ENCODE results near the gene SGF29. TPM values are rescaled to one million over a fixed set of nuclear protein-coding genes. Genes with fewer than 3 reads are reported as not detected.
"Not testable (repeated sequence)": the region's sequence is repeated elsewhere in the genome, so short reads cannot be mapped to it uniquely, and the experiment has no call there.

SGF29 gene
- total RNA-seq, 1 donor: 18.4 TPM

DNA sequence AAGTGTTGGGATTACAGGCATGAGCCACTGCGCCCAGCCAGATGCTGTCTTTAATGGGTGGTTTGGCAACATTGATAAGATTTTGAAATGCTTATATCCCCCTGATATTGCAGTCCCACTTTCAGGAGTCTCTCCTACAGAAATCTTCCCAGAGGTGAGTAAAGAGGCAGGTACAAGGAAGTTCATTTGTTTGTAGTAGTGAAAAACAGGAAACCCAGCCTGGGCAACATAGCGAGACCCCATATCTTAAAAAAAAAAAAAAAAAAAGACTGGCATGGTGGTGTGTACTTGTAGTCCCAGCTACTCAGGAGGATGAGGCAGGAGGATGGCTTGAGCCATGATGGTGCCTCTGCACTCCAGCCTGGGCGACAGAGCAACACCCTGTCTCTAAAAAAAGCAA lies 8.7 kb upstream of the SGF29 start:
- Histone ChIP-seq H3K9me3 (ENCODE audit: low read depth, low read length) (no peaks in the 10 kb centered on the region), H3K4me3 (ENCODE audit: low read length) (no peak overlapping the region), H3K4me1 (ENCODE audit: insufficient read depth, low read length) (peaks cover 20% of the 10 kb centered on the region), H3K27me3 (ENCODE audit: insufficient read depth, low read length) (no peaks in the 10 kb centered on the region)

DNA sequence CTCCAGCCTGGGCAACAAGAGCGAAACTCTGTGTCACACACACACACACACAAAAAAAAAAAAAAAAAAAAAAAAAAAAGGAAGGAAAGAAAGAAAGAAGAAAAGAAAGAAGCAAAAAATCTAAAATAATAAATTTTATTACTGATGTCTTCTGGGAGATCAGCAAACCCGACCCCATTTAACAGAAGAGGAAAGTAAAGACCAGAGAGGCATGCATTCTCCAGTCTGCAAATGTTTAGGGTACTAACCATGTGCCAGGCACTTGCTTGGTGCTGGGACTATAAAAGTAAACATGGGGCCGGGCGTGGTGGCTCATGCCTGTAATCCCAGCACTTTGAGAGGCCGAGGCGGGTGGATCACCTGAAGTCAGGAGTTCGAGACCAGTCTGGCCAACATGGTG lies 7.8 kb upstream of the SGF29 start:
- peaks cover 20% of the 10 kb centered on the region for H3K4me1 ChIP-seq (ENCODE audit: insufficient read depth, low read length)
- H3K27me3 ChIP-seq (ENCODE audit: insufficient read depth, low read length); H3K9me3 ChIP-seq (ENCODE audit: low read depth, low read length); H3K4me3 ChIP-seq (ENCODE audit: low read length): not testable (repeated sequence)

DNA sequence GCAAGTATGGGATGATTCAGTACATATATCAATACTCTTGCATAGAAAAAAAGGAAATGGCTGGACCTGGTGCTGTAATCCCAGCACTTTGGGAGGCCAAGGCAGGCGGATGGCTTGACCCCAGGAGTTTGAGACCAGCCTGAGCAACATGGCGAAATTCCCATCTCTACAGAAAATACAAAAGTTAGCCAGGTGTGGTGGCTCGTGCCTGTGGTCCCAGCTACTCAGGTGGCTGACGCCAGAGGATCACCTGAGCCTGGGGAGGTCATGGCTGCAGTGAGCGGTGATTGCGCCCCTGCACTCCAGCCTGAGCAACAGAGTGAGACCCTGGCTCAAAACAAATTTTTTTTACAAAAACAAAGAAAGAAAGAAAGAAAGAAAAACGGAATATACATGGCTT lies 7.1 kb upstream of the SGF29 start:
- Histone ChIP-seq H3K4me3 (ENCODE audit: low read length) (no peak overlapping the region), H3K4me1 (ENCODE audit: insufficient read depth, low read length) (peaks cover 20% of the 10 kb centered on the region), H3K27me3 (ENCODE audit: insufficient read depth, low read length) (no peaks in the 10 kb centered on the region), H3K9me3 (ENCODE audit: low read depth, low read length) (no peaks in the 10 kb centered on the region)

DNA sequence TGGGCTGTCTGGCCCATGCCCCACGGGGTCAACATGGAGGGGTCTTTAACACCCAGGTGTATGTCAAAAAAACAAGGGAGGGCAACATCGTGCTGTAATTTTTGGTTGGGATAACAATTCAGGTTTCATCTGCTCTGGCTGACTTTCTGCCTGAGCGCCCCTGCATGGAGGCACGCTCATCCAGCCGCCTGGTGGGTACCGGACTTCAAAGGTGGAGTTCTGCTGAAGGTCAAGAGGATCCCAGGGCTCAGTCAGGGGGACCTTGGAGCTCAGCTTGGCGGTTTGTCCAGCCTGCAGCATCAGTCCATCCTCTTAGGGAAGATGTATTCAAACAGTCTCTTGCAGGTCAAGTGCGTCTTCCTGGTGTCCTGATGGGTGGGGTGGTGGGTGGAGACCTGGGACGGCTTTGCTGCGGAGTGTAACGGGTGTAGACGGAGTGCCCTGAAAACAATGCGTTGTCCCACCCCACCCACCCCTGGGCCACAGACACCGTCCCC lies 5.4 kb upstream of the SGF29 start:
- Histone ChIP-seq H3K9me3 (ENCODE audit: low read depth, low read length) (no peaks in the 10 kb centered on the region), H3K4me3 (ENCODE audit: low read length) (no peak overlapping the region), H3K4me1 (ENCODE audit: insufficient read depth, low read length) (peaks cover 14% of the 10 kb centered on the region), H3K27me3 (ENCODE audit: insufficient read depth, low read length) (no peaks in the 10 kb centered on the region)

DNA sequence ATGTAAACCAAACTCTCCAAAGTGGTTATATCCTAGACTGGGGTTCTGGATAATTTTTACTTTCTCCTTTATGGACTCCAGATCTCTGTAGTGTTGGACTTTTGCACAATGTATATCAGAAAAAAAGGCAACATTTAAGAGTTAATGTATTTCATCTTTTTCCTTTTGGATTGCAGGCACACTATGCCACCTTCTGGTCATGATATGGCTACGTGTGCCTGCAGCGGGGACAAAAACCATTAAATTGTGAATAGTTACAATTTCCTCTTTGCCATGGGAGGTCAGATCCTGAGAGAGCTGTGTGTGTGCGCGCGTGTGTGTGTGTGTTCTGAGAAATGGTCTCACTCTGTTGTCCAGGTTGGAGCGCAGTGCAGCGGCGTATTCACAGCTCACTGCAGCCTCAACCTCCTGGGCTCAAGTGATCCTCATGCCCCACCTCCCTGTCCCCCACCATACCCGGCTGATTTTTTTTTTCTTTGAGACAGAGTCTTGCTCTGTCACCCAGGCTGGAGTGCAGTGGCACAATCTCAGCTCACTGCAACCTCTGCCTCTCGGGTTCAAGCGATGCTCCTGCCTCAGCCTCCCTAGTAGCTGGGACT lies 4.3 kb upstream of the SGF29 start:
- H3K27me3 ChIP-seq (ENCODE audit: insufficient read depth, low read length): no peaks in the 10 kb centered on the region
- H3K9me3 ChIP-seq (ENCODE audit: low read depth, low read length): no peaks in the 10 kb centered on the region
- peaks cover 12% of the 10 kb centered on the region for H3K4me1 ChIP-seq (ENCODE audit: insufficient read depth, low read length)
- H3K4me3 ChIP-seq (ENCODE audit: low read length): no peak overlapping the region

DNA sequence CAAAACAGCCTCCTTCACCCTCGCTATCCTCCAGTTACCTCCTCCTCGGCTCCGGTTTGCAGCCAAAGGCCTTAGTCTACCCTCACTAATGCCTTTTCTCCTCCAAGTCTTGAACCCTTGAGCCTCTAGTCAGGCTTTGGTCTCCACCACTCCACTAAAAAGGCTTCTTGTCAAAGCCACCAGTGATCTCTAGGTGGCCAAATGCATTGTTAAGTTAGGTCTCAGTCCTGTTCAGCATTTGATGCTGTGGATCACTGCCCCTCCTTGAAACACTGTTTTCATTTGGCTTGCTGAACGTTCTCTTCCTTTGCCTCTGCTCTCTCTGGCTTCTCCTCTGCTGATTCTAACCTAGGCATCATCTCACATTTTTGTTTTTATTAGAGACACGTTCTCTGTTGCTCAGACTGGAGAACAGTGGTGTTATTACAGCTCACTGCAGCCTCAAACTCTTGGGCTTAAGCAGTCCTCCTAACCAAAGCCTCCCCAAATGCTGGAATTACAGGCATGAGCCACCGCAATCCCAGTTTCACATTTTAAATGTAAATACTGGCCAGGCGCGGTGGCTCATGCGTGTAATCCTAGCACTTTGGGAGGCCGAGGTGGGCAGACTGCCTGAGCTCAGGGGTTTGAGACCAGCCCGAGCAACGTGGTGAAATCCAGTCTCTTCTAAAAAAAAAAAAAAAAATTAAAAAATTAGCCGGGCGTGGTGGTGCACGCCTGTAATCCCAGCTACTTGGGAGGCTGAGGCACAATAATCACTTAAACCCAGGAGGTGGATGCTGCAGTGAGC lies 1.1 kb downstream of the SGF29 start:
- H3K9me3 ChIP-seq (ENCODE audit: low read depth, low read length): no peaks in the 10 kb centered on the region
- no peaks in the 10 kb centered on the region for H3K27me3 ChIP-seq (ENCODE audit: insufficient read depth, low read length)
- peaks cover 29% of the 10 kb centered on the region for H3K4me1 ChIP-seq (ENCODE audit: insufficient read depth, low read length)
- peak overlapping the region; percentile 43 for H3K4me3 ChIP-seq (ENCODE audit: low read length)

DNA sequence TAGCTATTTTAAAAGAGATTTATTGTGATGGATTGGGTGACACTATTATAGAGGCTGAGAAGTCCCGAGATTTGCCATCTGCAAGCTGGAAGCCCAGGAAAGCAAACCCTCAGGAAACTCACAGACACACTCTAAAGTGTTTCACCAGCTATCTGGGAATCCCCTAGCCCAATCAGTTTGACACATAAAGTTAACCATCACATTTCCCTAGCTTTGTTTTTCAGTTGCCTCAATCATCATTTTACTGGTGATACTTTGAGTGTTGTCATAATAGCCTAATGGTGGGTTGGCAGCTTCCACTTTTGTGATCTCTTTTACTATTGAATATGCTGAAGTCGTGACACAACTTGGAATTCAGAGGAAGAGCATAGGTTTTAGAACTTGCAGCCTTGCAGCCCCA lies 1.8 kb downstream of the SGF29 start:
- Histone ChIP-seq H3K27me3 (ENCODE audit: insufficient read depth, low read length) (no peaks in the 10 kb centered on the region), H3K4me1 (ENCODE audit: insufficient read depth, low read length) (peaks cover 29% of the 10 kb centered on the region), H3K4me3 (ENCODE audit: low read length) (no peak overlapping the region), H3K9me3 (ENCODE audit: low read depth, low read length) (no peaks in the 10 kb centered on the region)

DNA sequence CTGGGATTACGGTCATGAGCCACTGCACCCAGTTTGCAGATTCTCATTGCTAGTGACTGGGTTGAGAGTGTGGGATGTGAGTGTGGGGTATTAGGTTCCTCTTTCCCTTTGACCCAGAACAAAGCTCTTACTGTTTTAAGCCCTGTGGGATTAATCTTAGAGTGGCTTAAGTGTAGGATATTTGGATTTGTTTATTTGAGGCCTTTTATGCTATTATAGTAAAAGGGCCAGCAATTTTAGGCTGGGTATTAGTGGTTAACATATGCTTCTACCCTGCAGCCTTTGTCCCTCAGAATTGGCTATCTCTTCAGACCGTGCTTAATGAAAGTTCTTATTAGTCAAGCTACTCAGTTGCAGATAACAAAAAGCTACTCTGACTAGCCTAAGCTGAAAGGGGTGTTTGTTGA lies 3.2 kb downstream of the SGF29 start:
- Histone ChIP-seq H3K27me3 (ENCODE audit: insufficient read depth, low read length) (no peaks in the 10 kb centered on the region), H3K4me3 (ENCODE audit: low read length) (no peak overlapping the region), H3K4me1 (ENCODE audit: insufficient read depth, low read length) (peaks cover 29% of the 10 kb centered on the region), H3K9me3 (ENCODE audit: low read depth, low read length) (no peaks in the 10 kb centered on the region)

DNA sequence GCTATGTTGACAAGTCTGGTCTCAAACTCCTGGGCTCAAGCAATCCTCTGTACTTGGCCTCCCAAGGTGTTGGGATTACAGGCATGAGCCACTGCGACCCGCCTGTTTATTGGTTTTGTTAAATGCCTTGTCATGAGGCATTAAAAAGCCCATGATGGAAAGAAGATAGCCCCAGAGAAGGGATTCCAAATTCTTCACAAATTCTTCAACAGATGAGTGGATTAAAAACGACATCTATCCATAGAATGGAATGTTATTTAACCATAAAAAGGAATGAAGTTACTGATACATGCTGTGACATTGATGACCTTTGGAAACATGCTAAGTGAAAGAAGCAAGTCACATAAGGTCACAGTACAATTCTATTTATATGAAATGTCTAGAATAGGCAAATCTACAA lies 4.7 kb downstream of the SGF29 start:
- Histone ChIP-seq H3K9me3 (ENCODE audit: low read depth, low read length) (no peaks in the 10 kb centered on the region), H3K4me1 (ENCODE audit: insufficient read depth, low read length) (peaks cover 23% of the 10 kb centered on the region), H3K4me3 (ENCODE audit: low read length) (no peak overlapping the region), H3K27me3 (ENCODE audit: insufficient read depth, low read length) (no peaks in the 10 kb centered on the region)

DNA sequence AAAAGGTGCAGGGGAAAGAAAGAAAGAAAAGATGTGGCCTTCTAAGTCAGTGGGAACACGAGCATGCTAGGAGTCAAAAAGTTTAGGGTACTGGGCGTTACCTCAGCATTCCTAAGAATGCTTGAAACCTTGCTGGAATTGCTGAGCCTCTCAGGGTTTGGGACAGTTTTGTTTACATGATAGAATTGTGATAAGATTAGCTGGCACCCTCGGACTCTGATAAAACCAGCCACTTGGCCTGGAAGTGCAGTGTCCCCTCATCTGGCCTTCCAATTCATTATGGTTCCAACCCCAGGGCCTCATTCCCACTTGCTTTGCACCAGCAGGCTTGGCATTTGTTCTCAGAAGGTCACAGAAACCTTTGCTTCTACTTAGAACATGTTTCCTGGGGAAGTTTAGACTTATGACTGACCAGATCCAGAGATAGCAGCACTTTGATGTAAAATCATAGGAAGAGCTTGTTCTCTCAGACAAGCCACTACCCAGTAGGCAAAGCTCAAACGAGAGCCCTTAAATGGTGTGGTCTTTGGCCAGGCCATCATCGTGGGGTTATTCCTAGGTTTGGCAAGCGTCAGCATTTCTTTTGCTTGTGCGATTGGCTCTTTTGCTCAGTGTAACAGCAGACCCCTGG lies 8.0 kb downstream of the SGF29 start:
- Histone ChIP-seq H3K9me3 (ENCODE audit: low read depth, low read length) (no peaks in the 10 kb centered on the region), H3K27me3 (ENCODE audit: insufficient read depth, low read length) (no peaks in the 10 kb centered on the region), H3K4me1 (ENCODE audit: insufficient read depth, low read length) (peaks cover 2% of the 10 kb centered on the region), H3K4me3 (ENCODE audit: low read length) (no peak overlapping the region)

DNA sequence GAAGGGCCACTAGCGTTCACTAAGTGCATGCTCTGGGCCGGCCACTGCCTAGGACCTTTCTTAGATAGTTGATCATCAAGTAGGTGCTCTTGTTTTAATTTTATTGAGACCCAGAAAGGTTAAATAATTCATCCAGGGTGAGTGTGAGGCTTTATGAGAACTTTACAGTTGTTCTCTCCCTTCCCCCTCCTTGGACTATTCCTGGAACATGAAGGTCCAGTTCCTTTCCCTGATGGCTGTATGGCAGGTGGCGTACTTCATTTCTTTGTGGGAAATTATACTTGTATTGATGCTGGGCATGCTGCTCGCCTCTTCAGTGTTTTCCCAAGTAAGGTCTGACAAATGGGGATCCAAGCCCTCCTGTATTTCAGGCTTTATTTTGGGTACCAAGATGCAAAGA lies 8.5 kb downstream of the SGF29 start:
- no peaks in the 10 kb centered on the region for H3K27me3 ChIP-seq (ENCODE audit: insufficient read depth, low read length)
- H3K9me3 ChIP-seq (ENCODE audit: low read depth, low read length): peaks cover 5% of the 10 kb centered on the region
- H3K4me1 ChIP-seq (ENCODE audit: insufficient read depth, low read length): no peaks in the 10 kb centered on the region
- H3K4me3 ChIP-seq (ENCODE audit: low read length): no peak overlapping the region

DNA sequence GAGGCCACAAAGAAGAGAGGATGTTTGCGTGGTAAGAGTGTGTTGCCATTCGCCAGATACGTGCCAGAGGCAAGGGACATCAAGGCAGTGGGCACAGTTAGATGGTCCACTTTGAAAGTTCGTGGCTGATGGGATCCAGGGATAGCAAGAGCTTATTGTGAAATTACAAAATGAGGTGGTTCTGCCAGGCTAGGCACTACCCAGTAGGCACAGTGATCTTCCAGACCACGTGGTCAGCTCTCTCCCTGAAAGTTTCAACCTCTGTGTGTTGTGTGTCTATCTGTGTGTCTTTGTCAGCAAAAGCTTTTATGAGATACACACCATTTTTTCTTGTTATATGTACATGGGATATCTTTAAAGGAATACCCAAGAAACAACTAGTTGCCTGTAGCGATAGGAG lies 9.5 kb downstream of the SGF29 start:
- no peaks in the 10 kb centered on the region for H3K27me3 ChIP-seq (ENCODE audit: insufficient read depth, low read length)
- no peak overlapping the region for H3K4me3 ChIP-seq (ENCODE audit: low read length)
- peaks cover 8% of the 10 kb centered on the region for H3K9me3 ChIP-seq (ENCODE audit: low read depth, low read length)
- no peaks in the 10 kb centered on the region for H3K4me1 ChIP-seq (ENCODE audit: insufficient read depth, low read length)

DNA sequence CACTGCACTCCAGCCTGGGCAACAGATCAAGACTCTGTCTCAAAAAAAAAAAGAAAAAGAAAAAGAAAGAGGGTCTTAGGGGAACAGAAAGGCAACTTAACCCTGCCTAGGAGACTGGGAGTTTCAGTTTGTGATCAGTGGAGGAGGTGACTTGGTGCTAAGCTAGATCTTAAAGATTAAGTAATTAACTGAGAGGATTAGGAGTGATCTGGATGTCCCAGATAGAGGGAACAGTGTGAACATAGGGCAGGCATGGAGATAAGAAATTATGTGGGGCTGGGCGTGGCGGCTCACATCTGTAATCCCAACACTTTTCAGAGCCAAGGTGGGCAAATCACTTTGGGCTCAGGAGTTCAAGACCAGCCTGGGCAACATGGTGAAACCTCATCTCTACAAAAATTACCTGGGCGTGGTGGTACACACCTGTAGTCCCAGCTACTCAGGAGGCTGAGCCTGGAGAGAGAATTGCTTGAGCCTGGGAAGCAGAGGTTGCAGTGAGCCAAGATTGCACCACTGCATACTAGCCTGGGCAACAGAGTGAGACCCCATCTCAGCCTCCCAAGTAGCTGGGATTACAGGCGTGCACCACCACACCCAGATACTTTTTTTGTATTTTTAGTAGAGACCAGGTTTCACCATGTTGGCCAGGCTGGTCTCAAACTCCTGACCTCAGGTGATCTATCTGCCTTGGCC lies 12.7 kb downstream of the SGF29 start:
- H3K9me3 ChIP-seq (ENCODE audit: low read depth, low read length); H3K27me3 ChIP-seq (ENCODE audit: insufficient read depth, low read length); H3K4me1 ChIP-seq (ENCODE audit: insufficient read depth, low read length); H3K4me3 ChIP-seq (ENCODE audit: low read length): not testable (repeated sequence)

DNA sequence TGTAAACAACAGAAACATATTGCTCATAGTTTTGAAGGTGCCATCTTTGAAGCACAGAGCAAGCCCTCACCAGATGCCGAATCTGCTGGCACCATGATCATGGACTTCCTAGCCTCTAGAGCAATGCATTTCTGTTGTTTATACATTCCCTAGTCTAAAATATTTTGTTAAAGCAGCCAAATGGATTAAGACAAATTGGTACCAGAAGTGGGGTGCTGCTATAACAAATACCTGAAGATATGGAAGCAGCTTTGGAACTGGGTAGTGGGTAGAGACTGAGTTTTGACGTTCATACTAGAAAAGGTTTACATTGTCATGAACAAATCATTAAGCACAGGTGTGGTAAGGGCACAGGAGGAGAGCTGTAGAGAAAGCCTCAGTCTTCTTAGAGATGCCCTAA lies 13.6 kb downstream of the SGF29 start:
- H3K9me3 ChIP-seq (ENCODE audit: low read depth, low read length): peaks cover 8% of the 10 kb centered on the region
- no peak overlapping the region for H3K4me3 ChIP-seq (ENCODE audit: low read length)
- no peaks in the 10 kb centered on the region for H3K27me3 ChIP-seq (ENCODE audit: insufficient read depth, low read length)
- no peaks in the 10 kb centered on the region for H3K4me1 ChIP-seq (ENCODE audit: insufficient read depth, low read length)

DNA sequence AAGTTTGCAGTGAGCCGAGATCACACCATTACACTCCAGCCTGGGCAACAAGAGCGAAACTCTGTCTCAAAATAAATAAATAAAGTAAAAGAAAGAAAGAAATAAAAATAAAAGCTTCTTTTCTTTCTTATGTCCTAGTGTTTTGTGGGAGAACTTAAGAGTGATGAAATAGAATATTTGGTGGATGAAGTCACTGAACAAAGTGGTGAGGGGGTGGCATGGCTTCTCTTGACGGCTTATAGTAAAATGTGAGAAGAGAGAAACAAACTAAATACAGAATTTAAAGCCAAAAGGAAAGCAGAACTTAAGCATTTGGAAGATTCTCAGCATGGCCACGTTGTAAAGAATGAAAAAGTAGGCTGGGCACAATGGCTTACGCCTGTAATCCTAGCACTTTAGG lies 15.3 kb downstream of the SGF29 start:
- peaks cover 8% of the 10 kb centered on the region for H3K9me3 ChIP-seq (ENCODE audit: low read depth, low read length)
- no peak overlapping the region for H3K4me3 ChIP-seq (ENCODE audit: low read length)
- no peaks in the 10 kb centered on the region for H3K27me3 ChIP-seq (ENCODE audit: insufficient read depth, low read length)

More for the DNA sequence above, 15.3 kb downstream of the SGF29 start:
- H3K4me1 ChIP-seq (ENCODE audit: insufficient read depth, low read length): peaks cover 14% of the 10 kb centered on the region

Measured in mononuclear cell (primary cell).